Stimulated activated CD8-positive, alpha-beta memory T cell treated with anti-CD3 and anti-CD28 coated beads, Interleukin-7, amount 100 ng/mL, for 24 hours (primary cell): Measurements from ENCODE around the gene C6orf118.

Experiments
- DNase-seq: peaks from one replicate; pipeline ENCODE4 v3.0.0-alpha.2; 2020; ENCODE audit warnings: low read depth

C6orf118 gene

DNA sequence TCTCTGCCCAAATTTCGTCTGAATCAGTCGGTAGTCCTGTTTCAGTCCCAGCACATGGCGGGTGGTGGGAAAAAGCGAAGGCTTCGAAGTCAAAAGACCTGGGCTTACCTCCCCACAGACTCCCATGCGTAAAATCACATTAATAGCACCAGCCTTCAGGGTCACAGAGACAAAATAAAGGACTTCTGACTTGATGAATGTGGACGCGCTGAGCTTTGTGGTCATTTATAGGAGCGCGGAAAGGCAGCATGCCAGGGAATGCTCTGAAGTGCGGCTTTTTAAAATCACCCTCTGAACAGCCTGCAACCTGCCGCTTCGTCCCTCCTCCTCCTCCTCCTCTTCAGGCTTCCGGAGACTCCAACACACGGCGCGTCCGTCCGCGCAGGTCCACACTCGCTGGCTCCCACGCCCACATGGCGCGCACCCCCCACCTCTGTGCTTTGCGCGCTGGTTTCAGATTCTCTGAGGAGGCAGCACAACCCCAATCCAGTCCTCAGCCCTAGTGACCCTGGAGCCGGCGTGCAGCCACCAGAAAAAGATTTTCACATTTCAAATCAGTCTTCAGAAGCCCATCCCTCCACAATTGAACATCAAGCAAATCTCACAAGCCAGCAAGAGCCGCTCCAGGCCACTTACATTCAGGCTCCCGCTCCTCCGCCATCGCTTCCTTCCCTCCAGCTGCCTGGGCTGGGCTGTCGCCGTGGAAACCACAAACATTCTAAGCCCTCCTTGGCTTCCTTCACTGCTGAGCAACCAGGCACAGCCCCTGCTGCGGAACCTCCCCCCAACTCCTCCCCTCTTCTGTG, at the start of gene C6orf118:
Gene C6orf118, minus strand, starts transcription at position 680 of the 806 bp plus-strand sequence. Its CDS starts 19 bp downstream, at position 661.
- DNase-seq, result no peak

- DNase-seq, result no peak
These were observed 36.3 kb upstream of the C6orf118 start for GRCh38 chr6:165345700-165346099.

GRCh38 chr6:165340532-165340931, 31.1 kb upstream of the C6orf118 start:
- no peak for DNase-seq

GRCh38 chr6:165325609-165326008, 16.2 kb upstream of the C6orf118 start:
- DNase-seq, result no peak

- DNase-seq, result no peak
These were observed 12.2 kb upstream of the C6orf118 start for GRCh38 chr6:165321555-165322145.

- DNase-seq, result no peak
These were observed 11.7 kb upstream of the C6orf118 start for GRCh38 chr6:165321150-165321549.

- no peak for DNase-seq
These were observed 8.3 kb upstream of the C6orf118 start for GRCh38 chr6:165317723-165318122.

GRCh38 chr6:165306955-165307354, 2.5 kb downstream of the C6orf118 start:
- no peak for DNase-seq

DNA sequence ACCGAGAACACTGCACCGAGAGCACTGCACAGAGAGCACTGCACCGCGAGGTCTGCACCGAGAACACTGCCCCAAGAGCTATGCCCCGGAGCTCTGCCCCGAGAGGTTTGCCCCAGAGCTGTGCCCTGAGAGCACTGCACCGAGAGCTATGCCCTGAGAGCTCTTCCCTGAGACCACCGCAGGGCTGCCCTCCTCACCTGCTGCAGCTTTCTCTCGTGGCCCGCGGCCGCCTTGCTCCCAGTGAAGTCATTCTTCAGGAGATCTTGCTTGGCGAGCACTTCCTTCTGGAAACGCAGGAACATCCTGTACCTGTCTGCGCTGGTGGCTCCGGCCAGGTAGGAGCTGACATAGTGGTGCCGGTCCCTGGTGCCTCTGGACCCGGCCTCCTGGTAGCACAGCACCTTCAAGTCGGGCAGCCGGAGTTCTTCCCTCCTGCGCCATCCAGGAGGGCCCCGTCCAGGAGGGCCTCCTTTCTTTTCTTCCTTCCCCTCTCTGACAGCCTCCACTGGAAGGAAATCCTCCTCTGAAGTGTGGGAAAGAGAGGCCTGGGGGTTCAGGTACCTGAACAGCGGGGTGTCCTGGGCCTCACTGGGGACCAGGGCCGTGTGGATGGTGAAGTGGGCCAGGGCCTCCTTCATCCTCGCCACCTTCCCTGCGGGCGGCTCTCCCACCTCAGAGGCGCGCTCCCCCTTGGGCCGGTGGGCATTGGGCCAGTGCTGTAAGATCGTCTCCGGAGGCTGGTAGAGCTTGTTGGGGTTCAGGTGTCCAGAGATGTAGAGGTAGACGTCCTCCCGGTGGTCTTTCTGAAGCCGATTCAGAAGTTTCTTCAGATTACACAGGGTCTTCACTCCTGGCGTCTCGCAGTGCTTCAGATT, 7.8 kb downstream of the C6orf118 start:
- no peak for DNase-seq

- DNase-seq, result no peak
These were observed 8.9 kb downstream of the C6orf118 start for GRCh38 chr6:165300422-165300936.

- DNase-seq, result no peak
These were observed 10.5 kb downstream of the C6orf118 start for GRCh38 chr6:165298875-165299274.

DNA sequence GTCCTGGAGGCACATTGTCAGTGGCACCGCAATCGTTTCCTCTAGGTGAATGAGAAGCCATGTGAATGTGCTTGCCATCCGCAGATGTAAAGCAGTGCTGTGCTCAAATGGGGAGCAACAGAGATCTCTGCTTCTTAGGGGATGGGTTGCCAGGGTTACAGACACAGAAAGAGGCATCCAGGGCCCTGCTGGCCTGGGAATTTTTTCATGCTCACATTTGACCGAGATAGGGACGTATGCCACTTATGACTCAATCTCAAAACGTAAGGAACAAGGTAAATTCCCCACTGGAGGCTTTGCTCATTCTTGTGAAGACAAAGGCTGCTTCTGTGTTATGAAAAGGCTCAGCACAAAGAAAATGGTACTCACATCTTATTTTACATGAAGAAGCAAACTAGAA, 11.0 kb downstream of the C6orf118 start:
- DNase-seq, result no peak

DNA sequence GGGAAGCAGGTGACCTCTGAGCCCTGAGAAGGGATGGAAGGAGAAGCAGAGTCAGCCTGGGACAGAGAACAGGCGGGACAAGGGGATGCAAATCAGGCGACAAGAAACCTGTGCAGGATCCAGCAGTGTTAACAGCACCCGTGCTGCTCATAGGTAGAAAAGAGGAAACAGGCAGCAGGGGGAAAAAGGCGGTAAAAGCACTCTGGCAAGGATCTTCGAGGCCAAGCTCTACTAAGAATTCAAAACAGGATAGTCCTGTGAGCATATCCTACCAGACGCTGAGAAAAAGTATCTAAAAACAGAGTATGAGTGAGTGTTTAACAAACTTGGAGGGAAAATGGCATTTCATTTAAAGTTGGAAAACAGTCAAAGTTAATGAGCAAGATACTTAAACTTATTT, 16.7 kb downstream of the C6orf118 start:
- DNase-seq, result no peak

- DNase-seq, result no peak
These were observed 34.8 kb downstream of the C6orf118 start for GRCh38 chr6:165274611-165275010.

- DNase-seq, result no peak
These were observed 36.8 kb downstream of the C6orf118 start for GRCh38 chr6:165272585-165272984.

- DNase-seq, result no peak
These were observed 40.4 kb downstream of the C6orf118 start for GRCh38 chr6:165268987-165269386.

GRCh38 chr6:165266621-165267020, 42.8 kb downstream of the C6orf118 start:
- no peak for DNase-seq

DNA sequence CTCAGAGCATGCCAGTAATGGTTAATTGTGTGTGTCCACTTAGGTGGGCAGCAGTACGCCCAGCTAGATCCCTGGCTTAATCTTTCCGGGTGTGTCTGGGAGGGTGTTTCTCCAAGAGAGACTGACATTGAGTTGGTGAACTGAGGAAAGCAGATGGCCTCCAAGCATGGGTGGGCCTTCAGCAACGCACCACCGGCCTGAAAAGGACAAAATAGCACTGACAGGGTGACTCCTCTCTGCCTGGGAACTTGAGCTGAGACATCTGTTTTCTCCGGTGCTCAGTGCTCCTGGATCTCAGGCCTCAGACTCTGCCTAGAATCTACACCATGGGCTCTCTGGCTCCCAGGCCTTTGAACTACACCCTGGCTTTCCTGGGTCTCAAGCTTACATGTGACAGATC, 43.2 kb downstream of the C6orf118 start:
- DNase-seq, result no peak

- no peak for DNase-seq
These were observed 48.9 kb downstream of the C6orf118 start for GRCh38 chr6:165260462-165260861.

DNA sequence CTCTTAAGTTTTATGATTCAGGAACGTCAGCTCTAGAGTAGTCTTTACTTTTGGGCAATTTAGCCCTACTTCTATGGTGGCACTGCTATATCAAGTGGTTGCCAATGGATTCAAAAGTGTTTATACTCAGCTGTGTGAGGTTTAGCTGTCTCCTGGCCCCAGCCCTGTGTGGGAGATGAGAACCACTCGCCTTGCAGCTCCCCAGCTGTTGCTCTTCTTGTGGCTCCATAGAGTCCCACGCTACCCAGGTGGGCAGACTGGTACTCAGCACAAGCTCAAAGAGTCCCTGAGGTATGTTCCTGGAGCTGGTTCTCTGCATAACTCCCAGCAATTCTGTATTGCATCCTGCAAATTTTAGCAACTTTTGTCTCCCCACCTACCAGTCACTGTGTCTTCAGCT, 59.6 kb downstream of the C6orf118 start:
- DNase-seq, result no peak

- DNase-seq, result no peak
These were observed 63.7 kb downstream of the C6orf118 start for GRCh38 chr6:165245701-165246100.

- no peak for DNase-seq
These were observed 64.1 kb downstream of the C6orf118 start for GRCh38 chr6:165245287-165245686.
